Hepatocyte (in vitro differentiated cells): ENCODE data around the gene ERC2. TPM values are rescaled to one million over a fixed set of nuclear protein-coding genes. Genes with fewer than 3 reads are reported as not detected.
A peak's percentile ranks its signal among the peaks of the same experiment; 100 is the strongest.

ENCODE experiments used
- DNase-seq: peaks from one replicate; pipeline ENCODE4 v3.0.0-alpha.2; 2016; ENCODE audit warnings: low spot score
- H2AFZ ChIP-seq: fragments of 200-600 bp; sonication (generic); 2 replicates; pipeline ENCODE4 v1.6.0; 2016; ENCODE audit warnings: antibody characterized with exemption, mild to moderate bottlenecking
- H3K27ac ChIP-seq: fragments of 200-600 bp; sonication (generic); 2 replicates; pipeline ENCODE4 v1.5.1; 2016; ENCODE audit warnings: mild to moderate bottlenecking
- H3K27me3 ChIP-seq: fragments of 200-600 bp; sonication (generic); 2 replicates; pipeline ENCODE4 v1.6.1; 2016
- H3K36me3 ChIP-seq: fragments of 200-600 bp; sonication (generic); replicated peaks from 2 replicates; pipeline ENCODE4 v1.5.1; 2016; ENCODE audit warnings: low read depth; ENCODE audit not compliant: insufficient read depth
- H3K4me1 ChIP-seq: fragments of 200-600 bp; sonication (generic); 2 replicates; pipeline ENCODE4 v1.5.1; 2016; ENCODE audit warnings: mild to moderate bottlenecking, moderate library complexity; ENCODE audit not compliant: insufficient read depth
- H3K4me2 ChIP-seq: fragments of 200-600 bp; sonication (generic); 2 replicates; pipeline ENCODE4 v1.6.0; 2016
- H3K4me3 ChIP-seq: fragments of 200-600 bp; sonication (generic); 2 replicates; pipeline ENCODE4 v1.5.1; 2016; ENCODE audit warnings: mild to moderate bottlenecking
- H3K79me2 ChIP-seq: fragments of 200-600 bp; sonication (generic); 2 replicates; pipeline ENCODE4 v1.6.0; 2017; ENCODE audit warnings: mild to moderate bottlenecking
- H3K9me2 ChIP-seq: fragments of 200-600 bp; sonication (generic); replicated peaks from 2 replicates; pipeline ENCODE4 v1.6.0; 2017; ENCODE audit warnings: mild to moderate bottlenecking; ENCODE audit not compliant: insufficient read depth
- H3K9me3 ChIP-seq: fragments of 200-600 bp; sonication (generic); 2 replicates; pipeline ENCODE4 v1.5.1; 2016; ENCODE audit warnings: low read depth, mild to moderate bottlenecking
- H4K20me1 ChIP-seq: fragments of 200-600 bp; sonication (generic); 2 replicates; pipeline ENCODE4 v1.6.0; 2016; ENCODE audit warnings: mild to moderate bottlenecking; ENCODE audit not compliant: insufficient read depth, poor library complexity, severe bottlenecking
- CTCF ChIP-seq: fragments of 200-600 bp; sonication (generic); IDR thresholded peaks from 2 replicates; pipeline ENCODE4 v1.5.1; 2016; ENCODE audit warnings: antibody characterized with exemption, mild to moderate bottlenecking; ENCODE audit not compliant: poor library complexity
- EZH2 ChIP-seq: fragments of 200-600 bp; sonication (generic); IDR thresholded peaks from 2 replicates; pipeline ENCODE4 v1.6.1; 2016; ENCODE audit warnings: antibody characterized with exemption, mild to moderate bottlenecking, borderline replicate concordance
- EZH2phosphoT487 ChIP-seq: fragments of 200-600 bp; sonication (generic); IDR thresholded peaks from one replicate; pipeline ENCODE4 v1.6.1; 2018; ENCODE audit warnings: antibody characterized with exemption, mild to moderate bottlenecking, low read depth, moderate library complexity; ENCODE audit not compliant: unreplicated experiment, severe bottlenecking
- WGBS: methylation state at CpG from one replicate; pipeline ENCODE4 v1.1.6; 2016; ENCODE audit warnings: low lambda C conversion rate; ENCODE audit errors: missing lambda C conversion rate; 5-methylcytosine and 5-hydroxymethylcytosine counted together
- polyA plus RNA-seq: library from polyadenylated mRNA; unstranded; fragments of >200 nt; fragmentation: Nextera tagmentation; extraction: Ambion mirVana; gene quantifications from 2 replicates; pipeline ENCODE4 v1.2.1, GENCODE V29; 2016
- total RNA-seq: library from RNA; depleted of rRNA; stranded (reverse); fragments of >200 nt; gene quantifications from 2 replicates; pipeline ENCODE4 v1.2.3, GENCODE V29; 2014

ERC2 gene
- total and polyA plus RNA-seq, 2 experiments from 2014 or later = 1.2 to 5.3 TPM

GRCh38 chr3:56415652-56416051, 52.6 kb downstream of the ERC2 start:
- H2AFZ ChIP-seq = no peak overlapping the region
- no peak overlapping the region for H3K4me3 ChIP-seq
- TF ChIP-seq CTCF (no peak), EZH2 (no peak), EZH2phosphoT487 (no peak)
- no peaks in the 10 kb centered on the region for H3K79me2 ChIP-seq
- no peaks in the 10 kb centered on the region for H3K9me2 ChIP-seq
- 95% methylated on average over 3 of the region's 3 CpGs for WGBS
- H3K4me1 ChIP-seq = no peaks in the 10 kb centered on the region
- no peaks in the 10 kb centered on the region for H3K9me3 ChIP-seq
- no peaks in the 10 kb centered on the region for H3K36me3 ChIP-seq
- no peak for DNase-seq
- no peak overlapping the region for H3K27ac ChIP-seq
- no peak overlapping the region for H3K4me2 ChIP-seq
- H4K20me1 ChIP-seq = no peaks in the 10 kb centered on the region
- H3K27me3 ChIP-seq = no peaks in the 10 kb centered on the region

- TF ChIP-seq EZH2phosphoT487 (no peak), EZH2 (no peak), CTCF (no peak)
- Histone ChIP-seq H3K79me2 (no peaks in the 10 kb centered on the region), H2AFZ (no peak overlapping the region), H3K27ac (no peak overlapping the region), H3K4me1 (no peaks in the 10 kb centered on the region), H3K9me3 (no peaks in the 10 kb centered on the region), H3K4me3 (no peak overlapping the region), H3K4me2 (no peak overlapping the region), H3K36me3 (no peaks in the 10 kb centered on the region), H3K9me2 (no peaks in the 10 kb centered on the region), H3K27me3 (no peaks in the 10 kb centered on the region), H4K20me1 (no peaks in the 10 kb centered on the region)
- peak; percentile 45 for DNase-seq
- 53% methylated on average over 2 of the region's 2 CpGs for WGBS
Observed at GRCh38 chr3:56413911-56414310, 54.4 kb downstream of the ERC2 start.

- Histone ChIP-seq H3K36me3 (no peaks in the 10 kb centered on the region), H3K9me3 (no peaks in the 10 kb centered on the region), H3K27me3 (no peaks in the 10 kb centered on the region), H2AFZ (no peak overlapping the region), H3K4me2 (no peak overlapping the region), H3K9me2 (no peaks in the 10 kb centered on the region), H3K4me3 (no peak overlapping the region), H3K27ac (no peak overlapping the region), H4K20me1 (no peaks in the 10 kb centered on the region), H3K79me2 (no peaks in the 10 kb centered on the region), H3K4me1 (no peaks in the 10 kb centered on the region)
- no peak for DNase-seq
- WGBS = 93% methylated on average over 5 of the region's 5 CpGs
- no peak for TF ChIP-seq CTCF
- TF ChIP-seq EZH2 = no peak
- no peak for TF ChIP-seq EZH2phosphoT487
Observed at GRCh38 chr3:56411166-56411565, 57.1 kb downstream of the ERC2 start.

- H3K4me2 ChIP-seq = no peak overlapping the region
- H3K4me3 ChIP-seq = no peak overlapping the region
- no peaks in the 10 kb centered on the region for H3K27me3 ChIP-seq
- no peak for TF ChIP-seq EZH2phosphoT487
- TF ChIP-seq EZH2 = no peak
- TF ChIP-seq CTCF = no peak
- H3K9me2 ChIP-seq = no peaks in the 10 kb centered on the region
- H3K36me3 ChIP-seq = no peaks in the 10 kb centered on the region
- no peak for DNase-seq
- no peaks in the 10 kb centered on the region for H4K20me1 ChIP-seq
- H2AFZ ChIP-seq = no peak overlapping the region
- H3K4me1 ChIP-seq = no peaks in the 10 kb centered on the region
- H3K79me2 ChIP-seq = no peaks in the 10 kb centered on the region
- no peaks in the 10 kb centered on the region for H3K9me3 ChIP-seq
- no peak overlapping the region for H3K27ac ChIP-seq
Observed at GRCh38 chr3:56410576-56410975, 57.7 kb downstream of the ERC2 start.
